ENCODE results near the gene OR51V1. TPM values are rescaled to one million over a fixed set of nuclear protein-coding genes. Genes with fewer than 3 reads are reported as not detected.

Gene OR51V1
- total RNA-seq, 1 donor from 2014 or later, result not detected

DNA sequence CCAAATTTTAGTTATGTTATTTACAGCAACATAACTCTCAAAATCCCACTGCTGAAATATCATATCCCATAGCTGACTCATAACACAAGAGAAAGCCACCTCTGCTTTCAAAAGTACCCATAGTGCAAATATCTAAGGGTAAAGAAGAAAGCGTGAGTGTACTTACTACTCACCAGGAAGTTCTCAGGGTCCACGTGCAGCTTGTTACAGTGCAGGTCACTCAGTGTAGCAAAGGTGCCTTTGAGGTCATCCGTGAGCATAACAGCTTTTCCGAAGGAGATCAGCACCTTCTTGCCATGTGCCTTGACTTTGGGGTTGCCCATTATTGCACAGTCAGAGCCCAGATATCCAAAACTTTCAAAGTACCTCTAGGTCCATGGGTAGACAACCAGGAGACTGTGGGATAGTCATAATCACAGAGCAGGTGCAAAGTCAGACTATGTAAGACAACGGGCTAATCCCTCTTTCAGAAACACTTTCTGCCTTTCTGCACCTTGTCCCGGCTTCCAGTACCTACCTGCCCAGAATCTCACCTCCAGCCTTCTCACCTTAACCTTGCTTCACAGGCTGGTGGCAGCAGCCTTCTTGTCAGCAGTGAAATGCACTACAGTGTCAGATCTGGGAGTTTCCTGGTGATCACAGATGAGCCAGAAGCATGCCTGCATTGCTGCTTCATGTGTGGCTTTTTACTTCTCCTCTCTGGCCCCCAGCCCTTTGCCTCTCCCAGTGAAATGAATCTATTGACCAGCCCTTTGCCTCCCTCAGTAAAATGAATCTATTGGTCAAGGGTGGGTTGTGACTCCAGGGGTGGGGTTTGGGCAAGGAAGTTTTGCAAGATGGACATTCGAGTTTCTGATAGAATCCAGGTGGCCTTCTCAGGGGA, 42.7 kb upstream of the OR51V1 start:
- no peak overlapping the region for H3K9ac ChIP-seq
- TF ChIP-seq, protein P1, sequence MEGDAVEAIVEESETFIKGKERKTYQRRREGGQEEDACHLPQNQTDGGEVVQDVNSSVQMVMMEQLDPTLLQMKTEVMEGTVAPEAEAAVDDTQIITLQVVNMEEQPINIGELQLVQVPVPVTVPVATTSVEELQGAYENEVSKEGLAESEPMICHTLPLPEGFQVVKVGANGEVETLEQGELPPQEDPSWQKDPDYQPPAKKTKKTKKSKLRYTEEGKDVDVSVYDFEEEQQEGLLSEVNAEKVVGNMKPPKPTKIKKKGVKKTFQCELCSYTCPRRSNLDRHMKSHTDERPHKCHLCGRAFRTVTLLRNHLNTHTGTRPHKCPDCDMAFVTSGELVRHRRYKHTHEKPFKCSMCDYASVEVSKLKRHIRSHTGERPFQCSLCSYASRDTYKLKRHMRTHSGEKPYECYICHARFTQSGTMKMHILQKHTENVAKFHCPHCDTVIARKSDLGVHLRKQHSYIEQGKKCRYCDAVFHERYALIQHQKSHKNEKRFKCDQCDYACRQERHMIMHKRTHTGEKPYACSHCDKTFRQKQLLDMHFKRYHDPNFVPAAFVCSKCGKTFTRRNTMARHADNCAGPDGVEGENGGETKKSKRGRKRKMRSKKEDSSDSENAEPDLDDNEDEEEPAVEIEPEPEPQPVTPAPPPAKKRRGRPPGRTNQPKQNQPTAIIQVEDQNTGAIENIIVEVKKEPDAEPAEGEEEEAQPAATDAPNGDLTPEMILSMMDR (IDR thresholded peaks at IDR 0.05), result no peak
- no peak for TF ChIP-seq EZH2 (IDR thresholded peaks at IDR 0.05)
- no peak for TF ChIP-seq EZH2phosphoT487 (IDR thresholded peaks at IDR 0.05)

DNA sequence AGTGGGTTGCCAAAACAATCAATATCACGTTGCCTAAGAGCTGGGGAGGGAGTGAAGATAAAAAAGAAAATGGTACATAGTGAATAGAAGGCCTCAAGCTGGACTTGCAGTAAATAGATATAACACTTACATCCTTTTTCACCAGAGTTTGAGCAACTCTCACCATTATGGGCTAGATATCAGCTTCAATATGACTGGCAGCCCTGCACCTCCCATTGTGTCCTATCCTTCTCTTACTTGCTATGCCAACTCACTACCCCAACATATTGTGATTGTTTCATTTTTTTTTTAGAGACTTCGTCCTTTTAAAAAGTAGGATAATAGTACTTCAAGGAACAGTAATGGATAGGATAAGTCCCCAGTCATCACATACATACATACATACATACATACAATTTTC, 41.7 kb upstream of the OR51V1 start:
- Mint-ChIP-seq H3K27ac (no peak overlapping the region), H3K4me1 (no peaks in the 10 kb centered on the region), H3K36me3 (no peaks in the 10 kb centered on the region), H3K27me3 (ENCODE audit: insufficient read depth, low read depth) (peaks cover 2% of the 10 kb centered on the region), H3K9me3 (no peaks in the 10 kb centered on the region), H3K4me3 (no peak overlapping the region)
- no peak overlapping the region for H2AFZ ChIP-seq (replicated peaks)
- no peaks in the 10 kb centered on the region for H4K20me1 ChIP-seq (ENCODE audit: low read depth)
- H3K9ac ChIP-seq, result no peak overlapping the region
- no peaks in the 10 kb centered on the region for H3K27me3 ChIP-seq
- H3K4me1 ChIP-seq, result no peaks in the 10 kb centered on the region
- H3K4me2 ChIP-seq, result no peak overlapping the region
- no peaks in the 10 kb centered on the region for H3K36me3 ChIP-seq
- H3K4me3 ChIP-seq, result no peak overlapping the region
- no peaks in the 10 kb centered on the region for H3K9me3 ChIP-seq (ENCODE audit: low read depth)
- no peaks in the 10 kb centered on the region for H3K79me2 ChIP-seq (ENCODE audit: low read depth)
- no peak for DNase-seq (ENCODE audit: low spot score)
- H3K27ac ChIP-seq, result no peak overlapping the region
- TF ChIP-seq EZH2phosphoT487 (IDR thresholded peaks at IDR 0.05) (no peak), EZH2 (IDR thresholded peaks at IDR 0.05) (no peak)
- TF ChIP-seq, protein P1 (IDR thresholded peaks at IDR 0.05), result no peak
- no peaks in the 10 kb centered on the region for H3F3A ChIP-seq (ENCODE audit: low read depth)

More for the DNA sequence above, 42.7 kb upstream of the OR51V1 start:
- H3K79me2 ChIP-seq (ENCODE audit: low read depth), result no peaks in the 10 kb centered on the region
- H3K27ac Mint-ChIP-seq, result no peak overlapping the region
- no peaks in the 10 kb centered on the region for H4K20me1 ChIP-seq (ENCODE audit: low read depth)
- no peak overlapping the region for H3K4me3 ChIP-seq
- H3K36me3 Mint-ChIP-seq, result no peaks in the 10 kb centered on the region
- no peaks in the 10 kb centered on the region for H3K27me3 Mint-ChIP-seq (ENCODE audit: insufficient read depth, low read depth)
- no peaks in the 10 kb centered on the region for H3K9me3 Mint-ChIP-seq
- no peaks in the 10 kb centered on the region for H3K36me3 ChIP-seq
- H3K27ac ChIP-seq, result no peak overlapping the region
- no peak overlapping the region for H3K4me2 ChIP-seq
- no peak overlapping the region for H2AFZ ChIP-seq (replicated peaks)
- no peak for DNase-seq (ENCODE audit: low spot score)
- no peaks in the 10 kb centered on the region for H3K9me3 ChIP-seq (ENCODE audit: low read depth)
- no peaks in the 10 kb centered on the region for H3K27me3 ChIP-seq
- H3F3A ChIP-seq (ENCODE audit: low read depth), result no peaks in the 10 kb centered on the region
- H3K4me3 Mint-ChIP-seq, result no peak overlapping the region
- no peaks in the 10 kb centered on the region for H3K4me1 ChIP-seq
- H3K4me1 Mint-ChIP-seq, result peaks cover 6% of the 10 kb centered on the region

DNA sequence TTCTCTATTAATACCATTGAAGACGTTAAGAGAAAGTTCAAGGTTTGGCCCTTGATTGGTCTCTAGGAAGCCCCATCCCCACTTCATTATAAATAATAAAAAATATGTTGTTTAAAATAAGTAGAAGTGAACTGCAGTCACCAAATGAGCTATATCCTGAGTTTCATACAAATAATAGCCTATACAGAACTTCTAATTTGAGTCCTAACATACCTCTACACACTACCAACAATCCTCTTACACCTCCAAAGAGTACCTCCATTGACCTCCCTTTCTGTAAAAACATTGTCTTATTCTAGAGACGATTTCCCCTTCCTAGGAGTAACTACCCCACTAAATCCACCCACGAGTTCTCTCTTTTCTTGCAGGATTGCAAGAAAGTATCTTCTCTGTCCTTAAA, 41.0 kb upstream of the OR51V1 start:
- Histone ChIP-seq H3K4me1 (no peaks in the 10 kb centered on the region), H3K9ac (no peak overlapping the region), H3K27ac (no peak overlapping the region), H3K9me3 (ENCODE audit: low read depth) (no peaks in the 10 kb centered on the region), H3K79me2 (ENCODE audit: low read depth) (no peaks in the 10 kb centered on the region), H3K4me3 (no peak overlapping the region), H2AFZ (replicated peaks) (no peak overlapping the region), H4K20me1 (ENCODE audit: low read depth) (no peaks in the 10 kb centered on the region), H3K27me3 (no peaks in the 10 kb centered on the region), H3K36me3 (no peaks in the 10 kb centered on the region), H3K4me2 (no peak overlapping the region), H3F3A (ENCODE audit: low read depth) (no peaks in the 10 kb centered on the region)
- DNase-seq (ENCODE audit: low spot score), result no peak
- no peak overlapping the region for H3K27ac Mint-ChIP-seq
- H3K4me3 Mint-ChIP-seq, result no peak overlapping the region
- TF ChIP-seq EZH2 (IDR thresholded peaks at IDR 0.05) (no peak), EZH2phosphoT487 (IDR thresholded peaks at IDR 0.05) (no peak)
- TF ChIP-seq, protein P1 (IDR thresholded peaks at IDR 0.05), result no peak
- no peaks in the 10 kb centered on the region for H3K4me1 Mint-ChIP-seq
- no peaks in the 10 kb centered on the region for H3K36me3 Mint-ChIP-seq
- no peaks in the 10 kb centered on the region for H3K9me3 Mint-ChIP-seq
- H3K27me3 Mint-ChIP-seq (ENCODE audit: insufficient read depth, low read depth), result peaks cover 2% of the 10 kb centered on the region
